ENCODE data around the gene KLHDC9. TPM values are rescaled to one million over a fixed set of nuclear protein-coding genes. Genes with fewer than 3 reads are reported as not detected.
A peak's percentile ranks its signal among the peaks of the same experiment; 100 is the strongest.
"Not testable (repeated sequence)": the region's sequence is repeated elsewhere in the genome, so short reads cannot be mapped to it uniquely, and the experiment has no call there.

The KLHDC9 gene
- total RNA-seq, 2 experiments from 2014 or later = 0.41 TPM; not detected in 1

DNA sequence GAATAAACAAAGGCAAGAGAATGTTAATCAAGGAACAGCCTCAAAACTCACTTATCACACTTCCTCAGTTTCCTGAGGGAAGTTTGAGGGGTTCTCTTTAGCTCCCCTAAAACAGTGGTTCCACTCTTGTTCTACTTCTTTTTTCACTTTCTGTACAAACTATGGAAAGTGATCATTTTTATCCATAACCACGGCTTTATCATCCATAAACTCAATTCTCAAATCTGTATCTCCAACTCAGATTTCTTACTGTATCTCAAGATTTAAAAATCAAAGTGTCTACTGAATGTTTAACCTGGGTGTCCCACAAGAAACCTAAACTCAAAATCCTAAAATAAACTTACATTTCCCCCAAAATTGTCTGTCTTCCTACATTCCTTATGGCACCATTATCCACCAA is 15.8 kb downstream of the KLHDC9 start:
- no peak overlapping the region for H3K27ac ChIP-seq (ENCODE audit: low read depth in 1 of 2, low read length in 2 of 2)
- TF ChIP-seq CTCF (IDR thresholded peaks at IDR 0.05) = no peak
- H3K4me3 ChIP-seq (ENCODE audit: low read length) = no peak overlapping the region
- H3K9me3 Mint-ChIP-seq = no peaks in the 10 kb centered on the region
- peaks cover 9% of the 10 kb centered on the region for H3K36me3 ChIP-seq (ENCODE audit: insufficient read depth, low read length)
- H3K4me1 ChIP-seq (ENCODE audit: insufficient read depth, low read length) = peaks cover 37% of the 10 kb centered on the region
- peaks cover 66% of the 10 kb centered on the region for H3K4me1 Mint-ChIP-seq (ENCODE audit: low read depth)
- CTCF ChIA-PET = no interaction called here
- H3K4me3 Mint-ChIP-seq = no peak overlapping the region
- H3K9me3 ChIP-seq (ENCODE audit: control insufficient read depth in 1 of 2, insufficient read depth in 1 of 2, low read length in 2 of 2) = no peaks in the 10 kb centered on the region
- no peaks in the 10 kb centered on the region for H3K27me3 Mint-ChIP-seq
- DNase-seq (no peak), ATAC-seq (ENCODE audit: poor library complexity) (no peak)
- H3K27me3 ChIP-seq (ENCODE audit: control insufficient read depth in 1 of 2, insufficient read depth in 2 of 2, low read length in 2 of 2) = no peaks in the 10 kb centered on the region
- H3K36me3 Mint-ChIP-seq (ENCODE audit: low read depth) = peaks cover 32% of the 10 kb centered on the region
- H3K27ac Mint-ChIP-seq = peak overlapping the region; percentile 50
- intact Hi-C loops (cut with DNase I, micrococcal nuclease) = no loop called here
- POLR2A ChIA-PET = no interaction called here

DNA sequence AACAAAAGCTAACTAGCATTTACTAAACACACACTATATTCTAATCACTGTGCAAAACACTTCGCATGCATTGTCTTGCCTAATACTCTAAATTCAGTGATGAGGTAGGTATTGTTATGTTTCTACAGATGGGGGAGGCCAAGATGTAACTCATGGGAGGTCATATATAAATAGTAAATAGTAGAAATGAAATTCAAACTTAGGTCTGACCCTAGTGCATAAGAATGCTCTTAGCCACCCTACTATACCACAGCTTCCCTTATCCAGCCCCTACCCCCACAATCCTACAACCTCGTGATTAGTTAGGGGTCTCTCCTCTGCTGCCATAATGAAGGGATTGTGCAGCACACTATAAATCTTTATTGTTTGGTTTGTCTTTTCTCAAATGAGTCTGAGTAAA is 16.4 kb downstream of the KLHDC9 start:
- no peaks in the 10 kb centered on the region for H3K27me3 Mint-ChIP-seq
- TF ChIP-seq CTCF (IDR thresholded peaks at IDR 0.05) = no peak
- ATAC-seq (ENCODE audit: poor library complexity) (no peak), DNase-seq (no peak)
- H3K36me3 Mint-ChIP-seq (ENCODE audit: low read depth) = peaks cover 29% of the 10 kb centered on the region
- H3K27me3 ChIP-seq (ENCODE audit: control insufficient read depth in 1 of 2, insufficient read depth in 2 of 2, low read length in 2 of 2) = no peaks in the 10 kb centered on the region
- peaks cover 43% of the 10 kb centered on the region for H3K4me1 ChIP-seq (ENCODE audit: insufficient read depth, low read length)
- H3K27ac ChIP-seq (ENCODE audit: low read depth in 1 of 2, low read length in 2 of 2) = no peak overlapping the region
- H3K27ac Mint-ChIP-seq = peak overlapping the region; percentile 50
- H3K4me3 ChIP-seq (ENCODE audit: low read length) = no peak overlapping the region
- no peak overlapping the region for H3K4me3 Mint-ChIP-seq
- intact Hi-C loops (cut with DNase I, micrococcal nuclease) = no loop called here
- H3K36me3 ChIP-seq (ENCODE audit: insufficient read depth, low read length) = peaks cover 8% of the 10 kb centered on the region
- CTCF ChIA-PET = no interaction called here
- peaks cover 72% of the 10 kb centered on the region for H3K4me1 Mint-ChIP-seq (ENCODE audit: low read depth)
- no peaks in the 10 kb centered on the region for H3K9me3 Mint-ChIP-seq
- no peaks in the 10 kb centered on the region for H3K9me3 ChIP-seq (ENCODE audit: control insufficient read depth in 1 of 2, insufficient read depth in 1 of 2, low read length in 2 of 2)
- POLR2A ChIA-PET = no interaction called here

DNA sequence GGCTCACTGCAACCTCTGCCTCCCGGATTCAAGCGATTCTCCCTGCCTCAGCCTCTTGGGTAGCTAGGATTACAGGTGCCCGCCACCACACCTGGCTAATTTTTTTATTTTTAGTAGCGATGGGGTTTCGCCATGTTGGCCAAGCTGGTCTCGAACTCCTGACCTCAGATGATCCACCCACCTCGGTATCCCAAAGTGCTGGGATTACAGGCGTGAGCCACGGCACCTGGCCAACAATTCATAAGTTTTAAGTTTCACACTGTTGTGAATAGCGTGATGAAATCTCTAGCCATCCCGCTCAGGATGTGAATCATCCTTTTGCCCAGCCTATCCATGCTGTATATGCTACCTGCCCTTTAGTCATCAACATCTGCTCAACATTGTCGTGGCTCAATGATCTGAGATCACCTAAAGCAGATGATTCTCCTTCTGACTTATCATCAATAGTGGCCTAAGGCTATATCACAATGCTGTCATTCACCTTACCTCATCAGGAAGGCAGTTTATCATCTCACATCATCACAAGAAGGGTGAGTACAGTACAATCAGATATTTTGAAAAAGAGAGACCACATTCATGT is 17.1 kb downstream of the KLHDC9 start:
- H3K4me1 Mint-ChIP-seq (ENCODE audit: low read depth) = peaks cover 79% of the 10 kb centered on the region
- H3K9me3 Mint-ChIP-seq = no peaks in the 10 kb centered on the region
- no peaks in the 10 kb centered on the region for H3K27me3 Mint-ChIP-seq
- TF ChIP-seq CTCF (IDR thresholded peaks at IDR 0.05) = no peak
- intact Hi-C loops (cut with DNase I, micrococcal nuclease) = loop anchor here (5.0 kb wide), 2 partner anchors 37 to 68 kb away; partner anchors contain the start of genes UFC1 (in 2 of the 2) and USF1 (in 1 of the 2)
- peak overlapping the region; percentile 91 for H3K27ac Mint-ChIP-seq
- H3K36me3 ChIP-seq (ENCODE audit: insufficient read depth, low read length) = peaks cover 9% of the 10 kb centered on the region
- POLR2A ChIA-PET = no interaction called here
- H3K4me3 Mint-ChIP-seq = peak overlapping the region; percentile 97
- H3K36me3 Mint-ChIP-seq (ENCODE audit: low read depth) = peaks cover 36% of the 10 kb centered on the region
- peaks cover 50% of the 10 kb centered on the region for H3K4me1 ChIP-seq (ENCODE audit: insufficient read depth, low read length)
- H3K9me3 ChIP-seq (ENCODE audit: control insufficient read depth in 1 of 2, insufficient read depth in 1 of 2, low read length in 2 of 2) = no peaks in the 10 kb centered on the region
- CTCF ChIA-PET = no interaction called here
- no peak for ATAC-seq (ENCODE audit: poor library complexity)
- no peak overlapping the region for H3K4me3 ChIP-seq (ENCODE audit: low read length)
- H3K27ac ChIP-seq (ENCODE audit: low read depth in 1 of 2, low read length in 2 of 2) = no peak overlapping the region
- no peaks in the 10 kb centered on the region for H3K27me3 ChIP-seq (ENCODE audit: control insufficient read depth in 1 of 2, insufficient read depth in 2 of 2, low read length in 2 of 2)
- DNase-seq = peak in 3 of 14 experiments; percentile 11 to 38 (median 23)

GRCh38 chr1:161115961-161116360 is 17.8 kb downstream of the KLHDC9 start:
- Histone ChIP-seq H3K36me3 (ENCODE audit: insufficient read depth, low read length) (peaks cover 16% of the 10 kb centered on the region), H3K4me1 (ENCODE audit: insufficient read depth, low read length) (peaks cover 53% of the 10 kb centered on the region)
- intact Hi-C loops (cut with DNase I, micrococcal nuclease) = loop anchor here (5.0 kb wide), 2 partner anchors 36 to 69 kb away; partner anchors contain the start of genes UFC1 (in 2 of the 2) and USF1 (in 1 of the 2)
- H3K4me3 ChIP-seq (ENCODE audit: low read length); H3K27me3 Mint-ChIP-seq; H3K9me3 Mint-ChIP-seq; H3K27ac ChIP-seq (ENCODE audit: low read depth in 1 of 2, low read length in 2 of 2); POLR2A ChIA-PET; H3K9me3 ChIP-seq (ENCODE audit: control insufficient read depth in 1 of 2, insufficient read depth in 1 of 2, low read length in 2 of 2); DNase-seq; ATAC-seq (ENCODE audit: poor library complexity); H3K27me3 ChIP-seq (ENCODE audit: control insufficient read depth in 1 of 2, insufficient read depth in 2 of 2, low read length in 2 of 2); CTCF ChIA-PET: not testable (repeated sequence)
- Mint-ChIP-seq H3K4me1 (ENCODE audit: low read depth) (peaks cover 81% of the 10 kb centered on the region), H3K36me3 (ENCODE audit: low read depth) (peaks cover 40% of the 10 kb centered on the region), H3K4me3 (peak overlapping the region; percentile 97), H3K27ac (peak overlapping the region; percentile 91)
